Liver (tissue), 9 donors: ENCODE data around the gene DCTN3. TPM values are rescaled to one million over a fixed set of nuclear protein-coding genes. Genes with fewer than 3 reads are reported as not detected.

Experiments used
- DNase-seq: peaks from one replicate; pipeline ENCODE4 v3.0.0-alpha.2; 2017; ENCODE audit warnings: low spot score
- H3K27ac ChIP-seq, 2 donors: one replicate each; pipeline ENCODE4 v1.7.0; 2013; ENCODE audit warnings: inconsistent platforms in 2 of 2, low read length in 2 of 2, control low read depth in 1 of 2, low read depth in 1 of 2, mild to moderate bottlenecking in 1 of 2
- H3K27me3 ChIP-seq, 4 donors: one replicate each; pipeline versions ENCODE4 v1.6.1 to v1.7.0; 2013; ENCODE audit warnings: low read length in 3 of 4, inconsistent platforms in 1 of 4, mild to moderate bottlenecking in 1 of 4, moderate library complexity in 1 of 4; ENCODE audit not compliant: control insufficient read depth in 4 of 4, insufficient read depth in 4 of 4
- H3K36me3 ChIP-seq, 4 donors: one replicate each; pipeline versions ENCODE4 v1.6.1 to v1.7.0; 2013; ENCODE audit warnings: low read length in 3 of 4, mild to moderate bottlenecking in 3 of 4, low read depth in 1 of 4, moderate library complexity in 1 of 4; ENCODE audit not compliant: control insufficient read depth in 4 of 4, insufficient read depth in 3 of 4
- H3K4me1 ChIP-seq, 4 donors: one replicate each; pipeline versions ENCODE4 v1.6.1 to v1.7.0; 2013; ENCODE audit warnings: low read length in 3 of 4, mild to moderate bottlenecking in 3 of 4, moderate library complexity in 1 of 4; ENCODE audit not compliant: control insufficient read depth in 4 of 4, insufficient read depth in 4 of 4
- H3K4me3 ChIP-seq, 3 donors: one replicate each; pipeline versions ENCODE4 v1.6.1 to v1.7.0; 2013; ENCODE audit warnings: low read length in 3 of 3, control low read depth in 1 of 3, low read depth in 1 of 3, mild to moderate bottlenecking in 1 of 3
- H3K9ac ChIP-seq, 2 donors: one replicate each; pipeline ENCODE4 v1.7.0; 2013; ENCODE audit warnings: low read length in 2 of 2, mild to moderate bottlenecking in 2 of 2, moderate library complexity in 2 of 2, control low read depth in 1 of 2, low read depth in 1 of 2
- H3K9me3 ChIP-seq, 4 donors: one replicate each; pipeline versions ENCODE4 v1.6.1 to v1.7.0; 2013; ENCODE audit warnings: low read length in 3 of 4; ENCODE audit not compliant: control insufficient read depth in 4 of 4
- CTCF ChIP-seq: fragments of 150-350 bp; IDR thresholded peaks from 2 replicates; pipeline ENCODE4 v1.5.1; 2017; ENCODE audit warnings: improper control_type of control experiment, low read depth, low read length; ENCODE audit not compliant: missing input control
- EGR1 ChIP-seq, 2 donors: IDR thresholded peaks; 2 replicates each; pipeline ENCODE4 v1.6.1; 2016 to 2018; ENCODE audit warnings: antibody characterized with exemption in 2 of 2, low read depth in 2 of 2
- FOXA1 ChIP-seq: IDR thresholded peaks from 2 replicates; pipeline ENCODE4 v1.6.1; 2016; ENCODE audit warnings: antibody characterized with exemption
- FOXA2 ChIP-seq: IDR thresholded peaks from 2 replicates; pipeline ENCODE4 v1.6.1; 2016; ENCODE audit warnings: antibody characterized with exemption
- GABPA ChIP-seq, 2 donors: IDR thresholded peaks in 1 of 2; conservative IDR thresholded peaks in 1 of 2; 2 replicates each; pipeline ENCODE4 v1.6.1; 2016; ENCODE audit warnings: antibody characterized with exemption in 2 of 2, mild to moderate bottlenecking in 1 of 2, moderate library complexity in 1 of 2
- HNF4A ChIP-seq, 2 donors: conservative IDR thresholded peaks; 2 replicates each; pipeline ENCODE4 v1.6.1; 2016; ENCODE audit warnings: antibody characterized with exemption in 2 of 2, mild to moderate bottlenecking in 2 of 2
- HNF4G ChIP-seq: IDR thresholded peaks from 2 replicates; pipeline ENCODE4 v1.6.1; 2016; ENCODE audit warnings: antibody characterized with exemption
- JUND ChIP-seq, 2 donors: IDR thresholded peaks; 2 replicates each; pipeline ENCODE4 v1.6.1; 2016; ENCODE audit warnings: antibody characterized with exemption in 2 of 2
- NR2F2 ChIP-seq: IDR thresholded peaks from 2 replicates; pipeline ENCODE4 v1.6.1; 2016; ENCODE audit warnings: antibody characterized with exemption
- RAD21 ChIP-seq, 2 donors: IDR thresholded peaks; 2 replicates each; pipeline ENCODE4 v1.6.1; 2016; ENCODE audit warnings: antibody characterized with exemption in 2 of 2, mild to moderate bottlenecking in 2 of 2
- RXRA ChIP-seq, 2 donors: IDR thresholded peaks; 2 replicates each; pipeline ENCODE4 v1.6.1; 2017 to 2018; ENCODE audit warnings: antibody characterized with exemption in 2 of 2, mild to moderate bottlenecking in 1 of 2
- SP1 ChIP-seq: IDR thresholded peaks from 2 replicates; pipeline ENCODE4 v1.6.1; 2018; ENCODE audit warnings: antibody characterized with exemption, mild to moderate bottlenecking
- TAF1 ChIP-seq: conservative IDR thresholded peaks from 2 replicates; pipeline ENCODE4 v1.6.1; 2016; ENCODE audit warnings: antibody characterized with exemption, mild to moderate bottlenecking
- ZBTB33 ChIP-seq: IDR thresholded peaks from 2 replicates; pipeline ENCODE4 v1.6.1; 2016; ENCODE audit warnings: antibody characterized with exemption
- WGBS: extraction: QIAGEN DNeasy Blood & Tissue Kit; methylation state at CpG from one replicate; pipeline ENCODE4 v1.1.7; 2013; 5-methylcytosine and 5-hydroxymethylcytosine counted together
- polyA plus RNA-seq, 2 donors: library from polyadenylated mRNA; stranded (reverse) in 1 of 2; unstranded in 1 of 2; fragments of 200-250 nt in 1 of 2; fragments of >200 nt in 1 of 2; fragmentation: Nextera tagmentation in 1 of 2; extraction: Ambion mirVana in 1 of 2; gene quantifications; one replicate each; pipeline versions ENCODE4 v1.2.1 to v1.2.3, GENCODE V29; 2013 to 2015
- total RNA-seq, 2 donors: library from RNA; depleted of rRNA; stranded (reverse); fragments of >200 nt; gene quantifications; one replicate each; pipeline ENCODE4 v1.2.3, GENCODE V29; 2014
- TF ChIP-seq, protein P1 (sequence below): IDR thresholded peaks from 2 replicates; pipeline ENCODE4 v1.6.1; 2016; ENCODE audit warnings: antibody characterized with exemption, mild to moderate bottlenecking
- TF ChIP-seq, protein P2 (sequence below): IDR thresholded peaks from 2 replicates; pipeline ENCODE4 v1.6.1; 2016; ENCODE audit warnings: antibody characterized with exemption
- donor health status: healthy.
- donor health status: healthy.
- donor health status: healthy.
- donor health status: healthy.
- donor health status: healthy.

DCTN3 gene
- total and polyA plus RNA-seq, 4 donors, result 24.9 to 51.9 (median 46.7) TPM

GRCh38 chr9:34582787-34583186, 37.5 kb downstream of the DCTN3 start:
- peaks cover 2 to 21% (median 15%) of the 10 kb centered on the region in 4 donors for H3K4me1 ChIP-seq
- no peaks in the 10 kb centered on the region for H3K27me3 ChIP-seq
- 95% methylated on average over 5 of the region's 5 CpGs for WGBS

More at GRCh38 chr9:34582787-34583186, 37.5 kb downstream of the DCTN3 start:
- TF ChIP-seq CTCF, result no peak
- TF ChIP-seq ZBTB33, result no peak
- no peak for TF ChIP-seq FOXA2
- TF ChIP-seq HNF4A (conservative IDR thresholded peaks at IDR 0.05), result no peak
- TF ChIP-seq, protein P1, sequence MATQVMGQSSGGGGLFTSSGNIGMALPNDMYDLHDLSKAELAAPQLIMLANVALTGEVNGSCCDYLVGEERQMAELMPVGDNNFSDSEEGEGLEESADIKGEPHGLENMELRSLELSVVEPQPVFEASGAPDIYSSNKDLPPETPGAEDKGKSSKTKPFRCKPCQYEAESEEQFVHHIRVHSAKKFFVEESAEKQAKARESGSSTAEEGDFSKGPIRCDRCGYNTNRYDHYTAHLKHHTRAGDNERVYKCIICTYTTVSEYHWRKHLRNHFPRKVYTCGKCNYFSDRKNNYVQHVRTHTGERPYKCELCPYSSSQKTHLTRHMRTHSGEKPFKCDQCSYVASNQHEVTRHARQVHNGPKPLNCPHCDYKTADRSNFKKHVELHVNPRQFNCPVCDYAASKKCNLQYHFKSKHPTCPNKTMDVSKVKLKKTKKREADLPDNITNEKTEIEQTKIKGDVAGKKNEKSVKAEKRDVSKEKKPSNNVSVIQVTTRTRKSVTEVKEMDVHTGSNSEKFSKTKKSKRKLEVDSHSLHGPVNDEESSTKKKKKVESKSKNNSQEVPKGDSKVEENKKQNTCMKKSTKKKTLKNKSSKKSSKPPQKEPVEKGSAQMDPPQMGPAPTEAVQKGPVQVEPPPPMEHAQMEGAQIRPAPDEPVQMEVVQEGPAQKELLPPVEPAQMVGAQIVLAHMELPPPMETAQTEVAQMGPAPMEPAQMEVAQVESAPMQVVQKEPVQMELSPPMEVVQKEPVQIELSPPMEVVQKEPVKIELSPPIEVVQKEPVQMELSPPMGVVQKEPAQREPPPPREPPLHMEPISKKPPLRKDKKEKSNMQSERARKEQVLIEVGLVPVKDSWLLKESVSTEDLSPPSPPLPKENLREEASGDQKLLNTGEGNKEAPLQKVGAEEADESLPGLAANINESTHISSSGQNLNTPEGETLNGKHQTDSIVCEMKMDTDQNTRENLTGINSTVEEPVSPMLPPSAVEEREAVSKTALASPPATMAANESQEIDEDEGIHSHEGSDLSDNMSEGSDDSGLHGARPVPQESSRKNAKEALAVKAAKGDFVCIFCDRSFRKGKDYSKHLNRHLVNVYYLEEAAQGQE, result no peak
- TF ChIP-seq JUND (IDR thresholded peaks at IDR 0.05), result no peak
- TF ChIP-seq SP1, result no peak
- no peak for TF ChIP-seq TAF1
- no peak for TF ChIP-seq HNF4G
- TF ChIP-seq GABPA (IDR thresholded peaks at IDR 0.05 in 1 of 2, conservative IDR thresholded peaks at IDR 0.05 in 1 of 2), result no peak
- TF ChIP-seq RAD21 (IDR thresholded peaks at IDR 0.05), result no peak
- no peak for TF ChIP-seq RXRA (IDR thresholded peaks at IDR 0.05)
- no peak for TF ChIP-seq EGR1 (IDR thresholded peaks at IDR 0.05; ENCODE audit: low read depth in 2 of 2)
- no peak for TF ChIP-seq FOXA1
- TF ChIP-seq, protein P2, sequence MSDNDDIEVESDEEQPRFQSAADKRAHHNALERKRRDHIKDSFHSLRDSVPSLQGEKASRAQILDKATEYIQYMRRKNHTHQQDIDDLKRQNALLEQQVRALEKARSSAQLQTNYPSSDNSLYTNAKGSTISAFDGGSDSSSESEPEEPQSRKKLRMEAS, result no peak
- no peak for TF ChIP-seq NR2F2
- H3K9me3 ChIP-seq, result no peaks in the 10 kb centered on the region
- H3K4me3 ChIP-seq, result no peak overlapping the region
- H3K36me3 ChIP-seq, result no peaks in the 10 kb centered on the region
- no peak for DNase-seq
- H3K27ac ChIP-seq, result no peak overlapping the region
- H3K9ac ChIP-seq, result no peak overlapping the region
